Measurements from ENCODE around the gene MLN. TPM values are rescaled to one million over a fixed set of nuclear protein-coding genes. Genes with fewer than 3 reads are reported as not detected.

Gene MLN
- polyA plus RNA-seq, 1 of the 3 experiments (the other 2 are of a cell fraction), result not detected

- POLR2A ChIA-PET, result no interaction called here
These were observed 18.0 kb downstream of the MLN start for GRCh38 chr6:33785778-33786177.

GRCh38 chr6:33784787-33785186, 19.0 kb downstream of the MLN start:
- TF ChIP-seq POLR2AphosphoS5 (IDR thresholded peaks at IDR 0.05; ENCODE audit: low read depth, low read length) (no peak), YY1 (IDR thresholded peaks at IDR 0.05; ENCODE audit: low read depth) (no peak), RFX5 (IDR thresholded peaks at IDR 0.05; ENCODE audit: low read length) (no peak), EZH2phosphoT487 (IDR thresholded peaks at IDR 0.05; ENCODE audit: borderline replicate concordance, low read depth) (no peak), ELF1 (IDR thresholded peaks at IDR 0.05) (no peak), REST (IDR thresholded peaks at IDR 0.05; ENCODE audit: low read depth, low read length) (no peak), CTCF (IDR thresholded peaks at IDR 0.05) (no peak), RXRA (IDR thresholded peaks at IDR 0.05; ENCODE audit: borderline replicate concordance, low read depth) (no peak), MXI1 (IDR thresholded peaks at IDR 0.05; ENCODE audit: low read depth, low read length) (no peak), TAF1 (IDR thresholded peaks at IDR 0.05; ENCODE audit: borderline replicate concordance, low read depth, low read length) (no peak), USF1 (IDR thresholded peaks at IDR 0.05; ENCODE audit: borderline replicate concordance, low read depth) (no peak), RAD21 (IDR thresholded peaks at IDR 0.05; ENCODE audit: low read length) (no peak), USF2 (IDR thresholded peaks at IDR 0.05; ENCODE audit: borderline replicate concordance, low read depth, low read length) (no peak), MAX (IDR thresholded peaks at IDR 0.05; ENCODE audit: low read depth) (no peak), TCF12 (IDR thresholded peaks at IDR 0.05) (no peak)
- H4K20me1 ChIP-seq (ENCODE audit: insufficient read depth), result peaks cover 28% of the 10 kb centered on the region
- peaks cover 68% of the 10 kb centered on the region for H3K79me2 ChIP-seq (ENCODE audit: insufficient read depth)
- CTCF ChIA-PET, result interaction anchor here (1.1 to 7.1 kb wide), 3 partner anchors 15 to 270 kb away, joined by 3 to 53 read pairs (median 7); no protein-coding TSS in a partner anchor
- H3K27me3 ChIP-seq (ENCODE audit: insufficient read depth), result no peaks in the 10 kb centered on the region
- peaks cover 43 to 57% of the 10 kb centered on the region in 2 experiments for H3K4me1 ChIP-seq (ENCODE audit: control insufficient read depth in 1 of 2, insufficient read depth in 2 of 2, low read depth in 1 of 2, low read length in 1 of 2)
- H2AFZ ChIP-seq (ENCODE audit: low read depth), result no peak overlapping the region
- no peak overlapping the region for H3K4me3 ChIP-seq (ENCODE audit: low read depth in 2 of 2, low read length in 1 of 2)
- WGBS (ENCODE audit: low lambda C conversion rate), result 92% methylated on average over 13 of the region's 13 CpGs
- no peaks in the 10 kb centered on the region for H3K9me3 ChIP-seq
- DNase-seq, result no peak
- no peak overlapping the region for H3K9ac ChIP-seq
- peaks cover 29 to 58% of the 10 kb centered on the region in 2 experiments for H3K36me3 ChIP-seq (replicated peaks in 1 of 2; ENCODE audit: control insufficient read depth in 1 of 2, insufficient read depth in 2 of 2, low read length in 1 of 2)
- H3K27ac ChIP-seq (ENCODE audit: low read depth in 2 of 2, low read length in 1 of 2), result no peak overlapping the region
- POLR2A ChIA-PET, result no interaction called here
- H3K4me2 ChIP-seq, result peak overlapping the region; percentile 95; the same call in 1 of the 2 replicates
- peaks cover 24% of the 10 kb centered on the region for H3F3A ChIP-seq (replicated peaks; ENCODE audit: insufficient read depth)
- H3K9me2 ChIP-seq, result no peaks in the 10 kb centered on the region

More at GRCh38 chr6:33785778-33786177, 18.0 kb downstream of the MLN start:
- Histone ChIP-seq H3K27ac (ENCODE audit: low read depth in 2 of 2, low read length in 1 of 2) (peak overlapping the region in 1 of 2 experiments; percentile 77; a peak in 3 of 4 replicates), H3K79me2 (ENCODE audit: insufficient read depth) (peaks cover 71% of the 10 kb centered on the region), H3K4me2 (peak overlapping the region; percentile 95), H3K9me3 (no peaks in the 10 kb centered on the region), H3K9ac (peak overlapping the region; percentile 92; the same call in 1 of the 2 replicates), H3K4me1 (ENCODE audit: control insufficient read depth in 1 of 2, insufficient read depth in 2 of 2, low read depth in 1 of 2, low read length in 1 of 2) (peaks cover 39 to 50% of the 10 kb centered on the region in 2 experiments), H3K9me2 (no peaks in the 10 kb centered on the region), H3K4me3 (ENCODE audit: low read depth in 2 of 2, low read length in 1 of 2) (0 out of 4 replicates have a peak overlapping the region, but pooled peaks of 1 of the 2 experiments have one; percentile 80), H3F3A (replicated peaks; ENCODE audit: insufficient read depth) (peaks cover 21% of the 10 kb centered on the region), H2AFZ (ENCODE audit: low read depth) (no peak overlapping the region), H3K27me3 (ENCODE audit: insufficient read depth) (no peaks in the 10 kb centered on the region), H4K20me1 (ENCODE audit: insufficient read depth) (peaks cover 28% of the 10 kb centered on the region), H3K36me3 (replicated peaks in 1 of 2; ENCODE audit: control insufficient read depth in 1 of 2, insufficient read depth in 2 of 2, low read length in 1 of 2) (peaks cover 22 to 48% of the 10 kb centered on the region in 2 experiments)
- WGBS (ENCODE audit: low lambda C conversion rate), result 41% methylated on average over 3 of the region's 3 CpGs
- no peak for DNase-seq
- TF ChIP-seq YY1 (IDR thresholded peaks at IDR 0.05; ENCODE audit: low read depth) (no peak), MAX (IDR thresholded peaks at IDR 0.05; ENCODE audit: low read depth) (0 out of 2 replicates have a peak, but pooled peaks have one; percentile 27)
- CTCF ChIA-PET, result interaction anchor here (0.8 to 7.1 kb wide), 3 partner anchors 9 to 242 kb away, joined by 3 to 53 read pairs (median 7); no protein-coding TSS in a partner anchor

Measured in SK-N-SH (cell line).